Skin of body (tissue), 2 donors: Measurements from ENCODE around the gene JAKMIP3. TPM values are rescaled to one million over a fixed set of nuclear protein-coding genes. Genes with fewer than 3 reads are reported as not detected.

Experiments used
- DNase-seq: peaks from one replicate; lab custom pipeline; 2025; lab: John Stamatoyannopoulos, UW
- total RNA-seq: library from RNA; depleted of rRNA; stranded (reverse); fragments of >200 nt; gene quantifications from one replicate; pipeline ENCODE4 v1.2.3, GENCODE V29; 2014

JAKMIP3 gene
- total RNA-seq, 1 donor from 2014 or later: 0.39 TPM

GRCh38 chr10:132110111-132110521 lies 44.4 kb downstream of the JAKMIP3 start:
- no peak for DNase-seq

GRCh38 chr10:132110713-132111112 lies 45.0 kb downstream of the JAKMIP3 start:
- DNase-seq: no peak

DNA sequence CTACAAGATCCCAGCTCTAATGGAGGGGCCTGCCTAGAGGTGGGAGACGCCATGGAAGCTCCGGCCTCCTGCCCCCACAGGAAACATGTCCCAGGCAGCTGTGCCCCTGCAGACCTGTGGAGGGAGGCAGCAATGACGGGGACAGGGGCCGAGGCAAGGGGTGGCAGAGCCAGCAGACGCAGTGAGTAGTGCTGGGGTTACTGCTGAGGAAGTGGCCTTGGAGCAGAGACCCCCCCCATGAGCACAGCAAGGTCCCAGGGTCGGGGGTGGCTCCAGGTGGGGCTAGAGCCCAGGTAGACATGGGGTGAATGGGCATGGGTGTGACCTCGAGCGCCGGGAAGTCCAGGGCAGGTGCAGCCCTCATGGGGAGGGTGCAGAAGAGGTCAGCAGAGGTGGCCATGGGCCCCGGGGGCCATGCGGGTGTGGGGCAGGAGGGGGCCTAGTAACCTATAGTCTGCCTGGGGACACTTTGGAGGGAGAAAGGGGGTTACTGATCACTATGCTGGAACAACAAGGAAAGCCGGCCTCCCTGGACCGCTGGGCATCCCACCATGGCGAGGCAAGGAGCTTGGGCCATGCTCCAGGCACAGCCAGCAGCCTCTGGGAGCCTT lies 45.5 kb downstream of the JAKMIP3 start:
- DNase-seq: no peak

- DNase-seq: no peak
Measured at GRCh38 chr10:132111871-132112341, 46.2 kb downstream of the JAKMIP3 start.

DNA sequence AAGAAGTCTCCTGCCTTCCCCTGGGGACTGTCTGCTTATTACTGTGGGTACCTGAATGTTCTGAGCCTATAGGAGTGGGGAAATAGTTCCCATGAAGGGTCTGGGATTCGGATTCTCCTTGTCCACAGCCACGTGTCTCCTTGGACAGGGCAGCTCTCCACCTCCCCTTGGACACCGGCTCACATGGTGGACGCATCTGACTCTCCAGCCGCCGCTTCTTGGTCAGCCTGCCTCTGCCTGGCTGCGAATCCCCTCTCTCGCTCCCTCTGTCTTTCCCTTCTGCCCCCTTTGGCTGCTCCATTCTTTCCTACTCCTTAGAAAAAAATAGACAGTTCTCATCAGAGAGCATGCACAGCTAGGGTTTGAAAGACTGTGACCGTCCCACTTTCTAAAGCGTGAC lies 46.9 kb downstream of the JAKMIP3 start:
- no peak for DNase-seq

DNA sequence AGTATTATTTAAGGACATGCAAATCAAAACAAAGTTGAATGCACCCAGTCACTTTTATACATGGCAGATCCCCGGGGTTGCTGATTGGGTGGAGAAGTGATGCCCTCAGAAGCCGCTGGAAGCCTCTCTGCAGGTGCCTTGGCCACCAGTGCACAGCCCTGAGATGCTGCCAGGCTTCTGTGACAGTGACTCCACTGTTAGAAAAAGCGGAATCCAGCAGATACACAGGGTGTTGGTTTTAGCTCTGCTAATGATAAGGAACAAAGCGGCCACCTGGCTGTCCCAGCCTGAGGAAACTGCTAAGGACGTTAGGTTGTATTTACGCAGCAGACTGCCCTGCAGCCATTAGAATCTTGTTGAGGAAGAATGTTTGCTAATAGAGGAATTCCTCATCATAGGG lies 47.5 kb downstream of the JAKMIP3 start:
- no peak for DNase-seq

DNA sequence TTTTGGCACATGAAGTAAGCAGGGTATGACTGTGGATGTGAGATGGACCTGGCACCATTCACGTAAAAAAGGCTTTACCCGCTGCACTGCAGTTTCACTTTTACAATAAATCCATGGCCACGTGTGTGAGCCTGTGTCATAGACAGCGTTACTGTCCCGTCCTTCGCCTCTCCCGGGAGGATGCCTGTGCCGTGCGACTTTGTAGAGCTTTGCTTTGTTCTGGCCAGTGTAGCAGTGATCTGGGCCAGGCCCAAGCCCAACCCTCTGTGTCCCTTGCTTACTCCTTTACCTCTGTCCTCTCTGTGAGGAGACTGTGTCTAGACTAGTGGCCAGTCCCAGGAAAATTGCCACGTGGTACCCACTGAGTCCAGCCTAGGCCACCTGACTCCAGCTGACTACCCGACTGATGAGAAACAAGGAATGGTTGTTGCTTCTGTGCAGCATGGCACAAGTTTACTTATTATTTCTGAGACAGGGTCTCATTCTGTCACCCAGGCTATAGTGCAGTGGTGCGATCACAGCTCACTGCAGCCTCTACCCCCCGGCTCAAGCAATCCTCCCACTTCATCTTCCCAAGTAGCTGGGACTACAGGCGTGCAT lies 48.1 kb downstream of the JAKMIP3 start:
- DNase-seq: no peak

- no peak for DNase-seq
Measured at GRCh38 chr10:132114953-132115520, 49.3 kb downstream of the JAKMIP3 start.

Other genes starting within 250 kb of the JAKMIP3 start
- 39.4 TPM for gene PPP2R2D, start 164.9 kb upstream of the JAKMIP3 start, total RNA-seq
- gene BNIP3, start 84.0 kb upstream of the JAKMIP3 start, total RNA-seq: 35.3 TPM
- gene DPYSL4, start 121.0 kb downstream of the JAKMIP3 start, total RNA-seq: 0.99 TPM
- gene STK32C, start 242.0 kb downstream of the JAKMIP3 start, total RNA-seq: 3.4 TPM